Measurements from ENCODE around the gene RNF182.
"Not testable (repeated sequence)": the region's sequence is repeated elsewhere in the genome, so short reads cannot be mapped to it uniquely, and the experiment has no call there.

RNF182 gene

GRCh38 chr6:14004258-14004657 lies 79.5 kb downstream of the RNF182 start:
- DNase-seq: no peak

- no peak for DNase-seq
Measured at GRCh38 chr6:14008809-14009208, 84.1 kb downstream of the RNF182 start.

GRCh38 chr6:14009431-14009830 lies 84.7 kb downstream of the RNF182 start:
- DNase-seq: no peak

GRCh38 chr6:14010275-14010674 lies 85.5 kb downstream of the RNF182 start:
- no peak for DNase-seq

- no peak for DNase-seq
Measured at GRCh38 chr6:14012313-14013030, 87.7 kb downstream of the RNF182 start.

GRCh38 chr6:14015964-14016363 lies 91.2 kb downstream of the RNF182 start:
- no peak for DNase-seq

GRCh38 chr6:14016432-14016831 lies 91.7 kb downstream of the RNF182 start:
- DNase-seq: no peak

GRCh38 chr6:14016935-14017625 lies 92.3 kb downstream of the RNF182 start:
- no peak for DNase-seq

- DNase-seq: no peak
Measured at GRCh38 chr6:14017626-14018475, 93.1 kb downstream of the RNF182 start.

- DNase-seq: not testable (repeated sequence)
Measured at GRCh38 chr6:14018559-14018958, 93.8 kb downstream of the RNF182 start.

GRCh38 chr6:14020551-14020950 lies 95.8 kb downstream of the RNF182 start:
- no peak for DNase-seq

- no peak for DNase-seq
Measured at GRCh38 chr6:14021449-14021848, 96.7 kb downstream of the RNF182 start.

GRCh38 chr6:14022673-14023072 lies 97.9 kb downstream of the RNF182 start:
- no peak for DNase-seq

GRCh38 chr6:14023855-14024254 lies 99.1 kb downstream of the RNF182 start:
- DNase-seq: no peak

- DNase-seq: no peak
Measured at GRCh38 chr6:14025160-14025559, 100.4 kb downstream of the RNF182 start.

GRCh38 chr6:14026831-14027539 lies 102.2 kb downstream of the RNF182 start:
- no peak for DNase-seq

GRCh38 chr6:14028631-14029030 lies 103.9 kb downstream of the RNF182 start:
- DNase-seq: no peak

GRCh38 chr6:14029605-14030004 lies 104.9 kb downstream of the RNF182 start:
- no peak for DNase-seq

Data from NCI-H1417 treated with DMSO at 0.1 percent for 48 hours (cell line).